Measurements from ENCODE around the gene CACNA1A.
"Not testable (repeated sequence)": the region's sequence is repeated elsewhere in the genome, so short reads cannot be mapped to it uniquely, and the experiment has no call there.

CACNA1A gene

GRCh38 chr19:13277104-13277809 lies 229.0 kb downstream of the CACNA1A start:
- DNase-seq (ENCODE audit: low spot score), result peak; percentile 74

GRCh38 chr19:13275016-13275722 lies 231.1 kb downstream of the CACNA1A start:
- DNase-seq (ENCODE audit: low spot score), result no peak

DNA sequence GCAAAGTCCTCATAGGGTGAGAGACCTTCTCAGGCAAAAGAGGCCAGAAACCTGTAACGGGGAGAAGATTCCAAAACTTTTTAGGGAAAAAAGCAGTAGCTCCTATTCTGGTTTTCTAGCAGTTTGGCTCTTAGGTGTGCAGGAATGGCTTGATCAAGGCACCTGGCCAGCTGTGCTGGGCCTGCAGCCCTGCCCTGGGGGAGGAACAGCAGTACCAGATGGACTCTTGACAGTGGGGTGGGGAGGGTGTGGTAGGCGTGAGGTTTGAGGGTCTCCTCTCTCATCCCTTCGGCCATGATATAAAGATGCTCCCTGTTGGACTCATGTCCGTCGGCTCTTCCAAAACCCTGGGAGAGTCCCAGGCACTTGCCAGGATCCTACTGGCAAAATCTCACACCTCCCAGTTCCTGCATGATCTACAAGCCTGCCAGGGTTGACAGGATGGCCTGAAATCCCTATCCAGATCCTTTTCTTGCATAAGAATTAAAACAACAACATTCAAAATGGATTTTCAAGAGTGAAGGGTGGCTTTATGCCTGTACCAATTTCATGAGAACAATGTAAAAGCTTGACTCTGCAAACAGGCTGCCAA lies 235.7 kb downstream of the CACNA1A start:
- no peak for DNase-seq (ENCODE audit: low spot score)

- no peak for DNase-seq (ENCODE audit: low spot score)
These were observed 236.9 kb downstream of the CACNA1A start for GRCh38 chr19:13269348-13269747.

- DNase-seq (ENCODE audit: low spot score), result no peak
These were observed 238.4 kb downstream of the CACNA1A start for GRCh38 chr19:13267889-13268288.

GRCh38 chr19:13267131-13267530 lies 239.1 kb downstream of the CACNA1A start:
- DNase-seq (ENCODE audit: low spot score), result no peak

GRCh38 chr19:13262450-13262849 lies 243.8 kb downstream of the CACNA1A start:
- DNase-seq (ENCODE audit: low spot score), result peak; percentile 55

- DNase-seq (ENCODE audit: low spot score), result peak; percentile 89
These were observed 245.2 kb downstream of the CACNA1A start for GRCh38 chr19:13260883-13261653.

GRCh38 chr19:13256918-13257317 lies 249.4 kb downstream of the CACNA1A start:
- no peak for DNase-seq (ENCODE audit: low spot score)

GRCh38 chr19:13256398-13256797 lies 249.9 kb downstream of the CACNA1A start:
- not testable (repeated sequence) for DNase-seq (ENCODE audit: low spot score)

- no peak for DNase-seq (ENCODE audit: low spot score)
These were observed 250.6 kb downstream of the CACNA1A start for GRCh38 chr19:13255719-13256059.

- no peak for DNase-seq (ENCODE audit: low spot score)
These were observed 251.1 kb downstream of the CACNA1A start for GRCh38 chr19:13255041-13255718.

- no peak for DNase-seq (ENCODE audit: low spot score)
These were observed 253.5 kb downstream of the CACNA1A start for GRCh38 chr19:13252569-13253335.

- DNase-seq (ENCODE audit: low spot score), result no peak
These were observed 261.4 kb downstream of the CACNA1A start for GRCh38 chr19:13244920-13245319.

DNA sequence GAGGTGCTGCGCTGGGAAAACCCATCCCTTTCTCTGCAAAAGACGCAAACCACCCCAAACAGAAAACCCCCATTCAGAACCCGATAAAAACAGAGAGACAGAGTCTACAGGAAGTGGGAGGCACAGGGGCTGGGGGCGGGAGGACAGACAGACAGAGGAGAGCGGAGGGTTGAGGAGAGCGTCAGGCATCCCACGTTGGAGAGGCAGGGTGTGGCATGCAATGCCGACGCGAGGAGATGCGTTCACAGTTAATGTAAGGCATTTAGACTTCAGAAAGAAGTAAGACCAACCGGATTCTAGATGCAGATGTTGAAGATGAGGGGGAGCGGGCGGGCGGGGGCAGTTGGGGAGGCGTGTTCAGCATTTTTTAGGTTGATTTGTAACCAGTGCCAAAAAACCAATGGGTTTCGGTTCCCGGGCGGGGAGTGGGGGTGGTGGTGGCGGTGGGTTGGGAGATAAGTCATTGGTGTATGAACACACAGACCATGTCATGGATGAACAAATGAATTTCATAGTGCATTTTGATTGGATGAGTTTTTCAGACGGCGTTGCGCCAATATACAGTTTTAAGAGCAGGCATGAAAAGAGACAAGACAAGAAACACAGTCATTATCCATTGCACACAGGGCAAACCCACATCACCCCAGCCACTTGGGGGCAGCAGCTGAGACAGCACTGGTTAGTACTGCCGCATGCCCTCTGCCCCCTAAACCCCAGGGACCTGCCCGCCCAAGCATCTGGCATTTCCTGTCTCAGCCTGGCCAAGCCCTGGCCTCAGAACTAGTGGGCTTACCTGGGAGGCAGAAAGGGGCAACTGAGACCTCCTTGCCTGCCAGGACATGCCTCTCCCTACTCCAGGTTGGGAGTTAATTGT lies 264.8 kb downstream of the CACNA1A start:
- DNase-seq (ENCODE audit: low spot score), result no peak

- no peak for DNase-seq (ENCODE audit: low spot score)
These were observed 265.8 kb downstream of the CACNA1A start for GRCh38 chr19:13240312-13241022.

DNA sequence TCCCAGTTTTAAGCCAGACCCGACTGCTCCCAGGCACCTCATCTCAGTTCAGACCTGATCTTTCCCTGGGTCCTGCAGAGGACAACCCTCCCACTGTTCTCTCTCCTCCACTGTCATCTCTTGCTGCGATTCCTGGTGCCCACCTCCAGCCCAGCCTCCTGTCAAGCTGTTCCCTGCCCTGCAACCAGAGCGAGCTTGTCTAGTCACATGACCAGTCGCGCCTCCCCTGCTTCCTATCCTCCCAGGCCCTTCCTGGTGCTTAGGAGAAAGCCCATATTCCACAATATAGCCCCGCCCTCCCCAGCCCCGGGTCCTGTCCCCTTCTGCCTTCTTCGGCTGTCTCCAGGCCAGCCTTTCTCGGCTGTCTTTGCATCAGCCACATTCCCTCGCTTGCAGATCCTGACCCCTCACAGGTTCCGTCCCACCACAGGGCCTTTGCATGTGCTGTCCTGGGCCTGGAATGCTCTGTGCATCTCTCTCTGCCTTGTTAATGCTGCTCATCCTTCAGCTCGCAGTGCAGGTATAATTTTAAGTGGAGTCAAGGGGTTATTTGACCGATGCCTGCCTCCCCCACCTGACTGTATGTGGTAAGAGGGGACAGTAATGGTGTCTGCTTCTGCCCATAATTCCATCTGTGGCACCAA lies 267.3 kb downstream of the CACNA1A start:
- DNase-seq (ENCODE audit: low spot score), result no peak

GRCh38 chr19:13234518-13234917 lies 271.8 kb downstream of the CACNA1A start:
- peak; percentile 71 for DNase-seq (ENCODE audit: low spot score)

DNA sequence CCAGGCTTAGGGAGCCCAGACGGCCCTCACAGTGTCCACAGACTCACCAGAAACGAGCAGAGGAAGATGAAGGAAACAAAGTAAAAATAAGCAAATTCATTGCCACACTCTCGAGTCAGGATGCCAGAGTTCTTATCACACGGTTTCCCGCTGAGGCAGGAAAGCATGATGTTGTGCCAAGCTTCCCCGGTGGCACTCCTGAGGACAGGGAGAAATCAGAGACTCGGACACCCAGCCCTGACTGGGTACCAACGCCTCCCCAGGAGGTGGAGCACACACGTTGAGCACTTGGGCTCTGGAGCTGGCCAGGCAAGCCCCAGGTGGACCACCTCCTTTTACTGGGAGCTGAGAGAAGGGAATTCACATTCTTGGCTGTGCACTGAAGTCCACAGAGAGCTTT lies 274.6 kb downstream of the CACNA1A start:
- no peak for DNase-seq (ENCODE audit: low spot score)
